SH-SY5Y (cell line): ENCODE measurements around the gene DNAJC21.

Experiments
- GATA2 ChIP-seq: IDR thresholded peaks from 2 replicates; pipeline ENCODE4 v1.6.1; 2011; ENCODE audit warnings: mild to moderate bottlenecking, low read depth, low read length
- GATA3 ChIP-seq: IDR thresholded peaks from 2 replicates; pipeline ENCODE4 v1.6.1; 2011; ENCODE audit warnings: low read depth, mild to moderate bottlenecking, low read length, moderate library complexity

The DNAJC21 gene

DNA sequence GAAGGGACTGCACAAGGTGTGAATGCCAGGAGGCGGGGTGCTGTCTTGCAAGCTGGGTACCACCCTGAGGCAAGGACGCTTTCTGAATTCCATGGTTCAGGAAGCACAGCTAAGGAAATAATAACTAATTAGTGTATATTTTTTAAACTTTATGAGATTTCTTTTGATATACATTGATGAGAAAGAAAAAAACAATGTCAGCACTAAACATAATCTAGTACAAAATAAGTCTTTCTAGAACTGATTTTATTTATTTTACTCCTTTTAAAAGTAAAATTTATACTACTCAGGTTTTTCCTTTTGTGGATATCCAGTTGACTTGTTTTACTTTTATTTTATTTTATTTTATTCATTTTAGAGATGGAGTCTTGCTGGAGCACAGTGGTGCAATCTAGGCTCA is 3.6 kb downstream of the DNAJC21 start:
- TF ChIP-seq GATA2 (no peak), GATA3 (no peak)

DNA sequence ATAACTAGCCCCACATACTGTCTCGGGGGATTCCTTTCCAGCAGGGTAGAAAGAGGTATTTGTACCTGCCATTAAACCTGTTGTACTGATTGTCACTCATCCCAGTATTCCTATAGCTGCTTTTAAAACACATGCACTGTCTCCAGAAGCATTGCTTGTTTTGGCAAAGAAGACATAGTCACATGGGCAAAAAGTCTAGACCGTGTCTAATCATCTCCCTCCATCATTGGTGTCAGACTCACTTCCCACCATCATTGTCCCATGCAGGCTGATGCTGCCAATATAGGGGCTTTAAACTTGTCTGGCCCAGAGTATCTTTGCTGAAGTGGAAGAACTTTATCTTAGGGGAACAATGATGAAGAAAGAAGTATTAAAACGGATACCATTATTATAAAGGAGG is 12.6 kb downstream of the DNAJC21 start:
- no peak for TF ChIP-seq GATA2
- no peak for TF ChIP-seq GATA3

DNA sequence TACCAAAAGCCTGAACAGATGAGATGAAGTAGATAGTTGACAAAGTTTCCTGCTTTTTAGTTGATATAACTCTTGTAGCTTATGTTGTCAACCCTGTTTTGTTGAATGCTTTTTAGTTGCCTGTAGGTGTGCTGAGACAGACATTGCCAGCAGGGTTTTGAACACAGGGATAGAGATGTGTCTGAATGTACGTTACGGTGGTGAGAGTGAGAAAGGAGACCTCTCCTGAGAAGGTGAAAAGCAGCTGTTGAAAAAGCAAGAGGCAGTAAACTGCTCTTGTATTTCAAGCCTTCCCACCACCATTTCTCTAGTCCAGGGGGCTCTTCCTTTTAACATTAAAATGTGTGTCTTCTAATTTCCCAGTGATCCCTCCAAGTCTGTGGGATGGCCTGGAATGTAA is 14.7 kb downstream of the DNAJC21 start:
- no peak for TF ChIP-seq GATA3
- no peak for TF ChIP-seq GATA2

DNA sequence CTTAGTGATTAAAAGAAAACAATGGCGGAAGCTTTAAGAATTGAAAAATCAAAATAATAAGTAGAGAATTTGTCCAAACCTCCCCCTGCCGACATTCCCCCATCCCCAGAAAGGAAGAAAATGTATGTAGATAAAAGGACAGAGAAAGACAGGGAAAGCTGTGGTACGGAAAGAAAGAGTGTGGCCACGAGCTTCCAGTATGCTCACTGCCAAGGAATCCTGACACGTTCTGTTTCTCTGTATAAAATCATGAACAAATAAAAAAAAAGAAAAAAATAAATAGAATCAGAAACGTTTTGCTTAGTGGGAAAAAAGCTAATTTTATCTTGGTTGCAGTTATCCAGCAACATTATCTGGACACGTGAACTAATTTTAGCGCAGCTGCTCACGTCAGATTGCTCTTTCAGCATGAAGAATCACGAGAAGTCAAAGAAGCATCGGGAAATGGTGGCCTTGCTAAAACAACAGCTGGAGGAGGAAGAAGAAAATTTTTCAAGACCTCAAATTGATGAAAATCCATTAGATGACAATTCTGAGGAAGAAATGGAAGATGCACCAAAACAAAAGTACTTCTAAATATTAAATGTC is 15.2 kb downstream of the DNAJC21 start:
- no peak for TF ChIP-seq GATA2
- no peak for TF ChIP-seq GATA3

DNA sequence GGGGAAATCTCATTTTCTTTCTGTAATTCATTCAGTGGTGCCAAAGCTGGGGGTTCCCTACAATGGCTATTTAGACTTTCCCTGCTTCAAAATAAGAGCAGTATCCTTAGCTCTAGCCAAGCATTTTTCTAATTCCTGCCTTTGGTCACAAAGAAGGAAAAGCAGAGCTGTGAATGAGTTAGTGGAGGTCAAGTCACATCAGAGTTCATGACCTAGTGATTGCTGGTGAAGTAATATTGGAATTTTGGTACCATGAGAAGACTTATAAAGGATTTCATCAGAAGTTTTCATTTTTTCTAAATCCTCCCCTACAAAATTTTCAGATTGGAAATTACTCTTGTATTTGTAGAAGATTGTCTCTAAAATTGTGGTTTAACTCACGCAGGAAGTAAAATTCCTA is 28.0 kb downstream of the DNAJC21 start:
- TF ChIP-seq GATA2 (no peak), GATA3 (no peak)

DNA sequence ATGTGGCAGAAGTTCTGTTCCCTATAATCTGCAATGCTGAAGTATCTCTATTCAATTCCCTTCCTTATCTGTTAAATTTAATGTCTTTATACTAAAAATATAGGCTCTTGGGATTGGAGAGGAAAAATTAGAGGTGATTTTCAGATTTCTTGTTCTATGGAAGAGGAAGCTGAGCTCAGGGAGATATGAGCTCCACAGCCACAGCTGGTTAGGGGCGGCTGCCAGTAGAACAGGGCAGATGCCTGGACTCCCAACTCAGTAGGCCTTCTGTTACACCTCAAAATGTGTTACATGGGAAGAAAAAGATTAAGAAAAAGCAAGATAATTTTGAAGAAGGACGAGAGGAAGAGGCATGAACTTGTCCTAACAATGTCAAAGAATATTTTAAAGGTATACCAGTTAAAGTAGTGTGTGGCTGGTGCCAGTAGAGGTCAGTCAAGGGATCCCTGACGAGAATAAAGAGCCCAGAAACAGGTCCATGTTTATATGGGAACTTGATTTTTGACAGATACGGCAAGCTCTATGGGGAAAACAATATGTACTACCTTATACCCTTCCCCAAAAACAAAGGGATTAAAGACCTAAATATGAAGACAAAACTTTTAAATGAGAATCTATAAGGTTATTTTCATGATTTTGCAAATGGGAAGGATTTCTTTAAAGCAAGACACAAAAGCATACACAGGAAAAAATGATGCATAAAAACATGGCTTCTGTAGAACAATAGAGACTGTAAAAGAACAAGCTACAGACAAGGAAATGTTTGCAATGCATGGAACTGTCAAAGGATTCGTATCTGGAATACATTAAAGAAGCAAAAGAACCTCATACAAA is 28.7 kb downstream of the DNAJC21 start:
- TF ChIP-seq GATA2: no peak
- no peak for TF ChIP-seq GATA3

DNA sequence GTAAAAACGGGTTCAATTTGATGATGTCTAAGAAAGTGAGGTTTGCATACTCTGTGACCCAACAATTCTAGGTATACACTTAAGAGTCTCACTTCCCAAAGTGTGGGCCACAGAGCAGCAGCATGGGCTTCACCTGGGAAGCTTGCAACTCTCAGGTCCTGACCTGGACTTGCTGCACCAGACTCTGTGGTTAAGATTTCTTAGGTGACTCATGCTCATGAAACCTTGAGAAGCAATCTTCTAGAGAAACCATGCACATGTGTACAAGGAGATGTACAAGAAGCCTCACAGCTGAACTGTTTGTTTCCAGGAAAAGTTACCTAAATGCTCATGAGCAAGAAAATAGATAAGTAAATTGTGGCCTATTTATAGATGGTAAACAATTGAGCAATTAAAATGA is 30.0 kb downstream of the DNAJC21 start:
- TF ChIP-seq GATA2 (no peak), GATA3 (no peak)

DNA sequence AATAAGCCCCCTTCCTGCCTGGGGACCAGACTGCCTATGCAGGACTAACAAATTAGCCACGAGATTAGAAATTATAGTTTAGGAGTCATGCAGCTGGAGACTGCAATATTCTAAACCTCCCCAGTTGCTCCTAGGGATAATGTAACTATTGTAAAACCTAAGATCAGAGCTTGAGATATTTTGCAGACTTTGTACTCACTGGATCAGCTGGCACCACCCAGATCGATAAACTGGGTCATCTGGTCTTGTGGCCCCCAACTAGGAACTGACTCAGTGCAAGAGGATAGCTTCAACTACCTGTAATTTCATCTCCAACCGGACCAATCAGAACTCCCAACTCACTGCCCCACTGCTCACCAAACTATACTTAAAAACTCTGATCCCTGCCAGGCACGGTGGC is 38.2 kb downstream of the DNAJC21 start:
- TF ChIP-seq GATA3 (no peak), GATA2 (no peak)

DNA sequence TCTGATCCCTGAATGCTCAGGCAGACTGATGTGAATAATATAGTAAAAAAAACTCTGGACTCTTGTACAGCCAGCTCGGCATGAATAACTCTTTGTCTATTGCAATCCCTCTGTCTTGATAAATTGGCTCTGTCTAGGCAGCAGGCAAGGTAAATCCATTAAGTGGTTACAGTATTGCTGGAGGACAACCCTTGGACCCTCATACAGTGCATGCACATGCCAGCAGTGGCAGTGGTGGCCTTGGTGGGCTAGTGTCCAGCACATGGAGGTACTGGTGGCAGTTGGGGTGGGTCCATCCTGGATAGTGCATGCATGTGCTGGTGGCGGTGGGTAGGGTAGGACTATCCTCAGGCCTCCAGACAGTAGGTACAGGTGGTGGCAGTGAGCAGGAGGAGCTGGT is 38.9 kb downstream of the DNAJC21 start:
- TF ChIP-seq GATA3 (no peak), GATA2 (no peak)

DNA sequence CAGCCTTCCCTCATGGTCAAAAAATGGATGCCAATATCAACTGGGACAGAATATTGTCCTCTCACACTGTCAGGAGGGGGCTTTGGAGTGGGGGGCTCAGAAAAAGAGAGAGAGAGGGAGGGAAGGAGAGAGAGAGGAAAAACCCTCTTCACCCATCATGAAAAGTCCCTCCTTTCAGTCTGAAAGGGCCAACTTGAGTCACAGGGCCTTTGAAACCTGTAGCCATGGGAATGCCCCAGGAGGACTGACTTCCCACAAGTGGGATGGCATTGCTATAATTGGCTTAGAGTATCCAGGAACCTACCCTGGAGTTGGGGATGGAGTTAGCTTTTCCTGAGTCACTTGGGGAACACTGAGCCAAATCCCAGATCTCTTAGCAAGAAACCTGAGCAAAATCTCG is 41.2 kb downstream of the DNAJC21 start:
- no peak for TF ChIP-seq GATA2
- no peak for TF ChIP-seq GATA3

DNA sequence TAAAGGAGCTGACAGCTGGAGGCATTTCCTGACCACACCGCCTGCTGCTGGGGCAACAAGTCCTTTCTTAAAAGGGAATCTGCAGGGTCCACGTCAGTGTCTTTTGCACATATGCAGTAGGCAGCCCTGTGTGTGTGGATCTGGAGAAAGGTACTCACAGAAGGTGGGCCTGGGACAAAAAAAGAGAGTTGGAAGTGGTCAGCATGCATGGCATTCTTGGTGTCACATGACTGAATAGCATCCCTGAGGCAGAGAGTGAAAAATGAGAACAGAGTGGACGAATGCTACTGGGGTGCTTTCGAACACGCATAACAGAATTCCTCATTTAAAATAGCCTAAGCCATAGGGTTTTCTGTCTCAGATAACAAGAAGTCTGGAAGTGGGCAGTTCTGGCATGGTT is 47.0 kb downstream of the DNAJC21 start:
- TF ChIP-seq GATA2 (no peak), GATA3 (no peak)

DNA sequence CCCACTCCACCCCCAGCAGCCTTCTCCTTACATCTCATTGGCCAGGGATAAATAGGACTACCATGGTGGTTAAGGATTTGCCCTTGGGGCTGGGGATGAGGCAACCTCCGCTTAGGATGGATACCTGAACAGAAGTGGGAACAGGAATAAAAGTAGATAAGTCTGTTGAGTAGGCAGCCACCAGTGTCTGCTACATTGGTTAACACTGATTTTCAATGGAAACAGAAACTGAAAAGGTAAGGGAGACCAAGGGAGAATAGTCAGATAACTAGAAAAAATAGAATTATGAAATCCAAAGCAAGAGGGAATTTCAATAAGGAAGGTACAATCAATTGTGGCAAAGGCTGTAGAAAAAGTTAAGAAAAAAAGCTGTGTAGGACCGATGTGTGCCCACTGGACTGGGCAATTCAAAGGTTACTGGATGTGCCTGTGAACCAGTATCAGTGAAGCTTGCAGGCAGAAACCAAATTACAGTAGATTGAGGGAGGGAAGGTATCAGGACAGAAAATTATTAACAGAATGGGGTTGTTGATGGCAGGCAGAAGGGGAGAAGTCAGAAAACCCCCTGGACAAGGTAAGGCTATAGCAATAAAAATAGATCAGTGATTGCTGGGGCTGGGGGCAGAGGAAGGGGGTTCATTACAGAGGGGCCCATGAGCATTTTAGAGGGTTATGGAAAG is 48.7 kb downstream of the DNAJC21 start:
- TF ChIP-seq GATA2 (no peak), GATA3 (no peak)

DNA sequence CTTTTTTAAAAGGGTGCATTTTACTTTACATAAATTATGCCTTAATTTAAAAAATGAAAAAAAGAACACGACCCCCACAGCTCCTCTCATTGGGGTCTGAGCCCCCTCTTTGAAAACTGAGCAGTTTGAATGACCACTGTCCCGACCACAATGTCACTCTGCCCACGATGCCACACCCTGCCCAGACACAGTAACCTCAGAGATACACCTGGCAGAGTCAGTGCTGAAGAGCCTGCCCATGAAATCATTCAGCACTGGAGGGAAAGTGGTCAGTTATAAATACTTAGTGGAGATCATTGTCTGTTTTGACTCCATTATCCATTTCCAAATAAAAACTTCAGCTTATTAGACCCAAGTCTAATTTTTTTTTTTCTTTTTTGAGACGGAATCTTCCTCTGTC is 49.3 kb downstream of the DNAJC21 start:
- TF ChIP-seq GATA2: no peak
- no peak for TF ChIP-seq GATA3

DNA sequence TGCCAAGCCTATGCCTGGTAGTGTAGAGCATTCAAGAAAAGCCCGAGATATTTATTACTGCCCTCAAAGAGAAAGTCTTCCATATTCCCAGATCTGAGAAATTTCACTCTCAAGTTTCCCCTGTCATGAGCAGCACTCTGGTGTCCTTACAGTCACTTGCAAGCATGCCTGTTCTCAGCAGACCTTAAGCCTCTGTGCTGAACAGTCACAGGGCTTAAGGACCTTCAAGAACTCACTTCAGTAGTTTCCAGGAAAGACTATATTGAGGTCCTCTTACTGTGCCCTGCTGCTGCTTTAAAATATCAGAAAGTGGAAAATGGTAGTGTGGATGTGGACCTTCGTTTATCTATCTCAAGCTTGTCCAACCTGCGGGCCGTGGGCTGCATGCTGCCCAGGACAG is 53.5 kb downstream of the DNAJC21 start:
- no peak for TF ChIP-seq GATA3
- no peak for TF ChIP-seq GATA2

DNA sequence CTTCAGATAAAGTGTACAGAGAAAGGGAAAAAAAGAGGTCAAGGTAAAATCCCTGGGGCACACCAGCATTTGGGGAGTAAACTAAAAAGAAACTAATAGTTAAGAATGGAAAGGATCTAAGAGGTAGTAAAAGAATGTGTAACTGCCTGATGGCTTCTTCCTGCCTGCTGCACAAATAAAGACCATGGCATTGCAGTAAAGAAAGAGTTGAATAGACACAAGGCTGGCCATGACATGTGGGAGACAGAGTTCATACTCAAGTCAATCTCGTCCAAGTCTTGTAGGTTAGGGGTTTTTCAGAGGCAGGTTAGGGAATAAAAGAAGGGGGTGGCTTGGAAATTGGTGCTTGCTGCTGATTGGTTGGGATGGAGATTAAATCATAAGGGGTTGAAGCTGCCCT is 57.6 kb downstream of the DNAJC21 start:
- TF ChIP-seq GATA3 (no peak), GATA2 (no peak)
